Peyer's patch (tissue), 4 donors: Measurements from ENCODE around the gene EEFSEC. TPM values are rescaled to one million over a fixed set of nuclear protein-coding genes. Genes with fewer than 3 reads are reported as not detected.

ENCODE experiments used
- DNase-seq, 3 donors: peaks; one replicate each; pipeline ENCODE4 v3.0.0-alpha.2; 2017 to 2019
- H3K27ac ChIP-seq, 4 donors: fragments of 200-600 bp; sonication (generic); one replicate each; pipeline ENCODE4 v1.5.1; 2016 to 2019
- H3K27me3 ChIP-seq, 2 donors: fragments of 200-600 bp; sonication (generic); one replicate each; pipeline ENCODE4 v1.5.1; 2019
- H3K36me3 ChIP-seq, 3 donors: fragments of 200-600 bp; sonication (generic); one replicate each; pipeline ENCODE4 v1.5.1; 2016 to 2019
- H3K4me1 ChIP-seq, 4 donors: fragments of 200-600 bp; sonication (generic); one replicate each; pipeline ENCODE4 v1.5.1; 2016 to 2019
- H3K4me3 ChIP-seq, 4 donors: fragments of 200-600 bp; sonication (generic); 1 replicate in 3 of 4; 2 replicates in 1 of 4; pipeline ENCODE4 v1.5.1; 2016 to 2019; ENCODE audit warnings: mild to moderate bottlenecking in 1 of 4
- H3K9me3 ChIP-seq, 4 donors: fragments of 200-600 bp; sonication (generic); one replicate each; pipeline ENCODE4 v1.5.1; 2016 to 2019; ENCODE audit warnings: mild to moderate bottlenecking in 1 of 4
- CTCF ChIP-seq, 6 experiments: fragments of 450-650 bp in 4 of 6; fragments of 200-600 bp in 2 of 6; sonication (generic) in 1 of 6; IDR thresholded peaks; one replicate each; pipeline ENCODE4 v1.5.1; 2017 to 2019; ENCODE audit warnings: antibody characterized with exemption in 6 of 6, mild to moderate bottlenecking in 3 of 6, moderate library complexity in 1 of 6
- POLR2A ChIP-seq, 2 donors: fragments of 450-650 bp; IDR thresholded peaks; one replicate each; pipeline ENCODE4 v1.5.1; 2017; ENCODE audit warnings: antibody characterized with exemption in 2 of 2, mild to moderate bottlenecking in 2 of 2, moderate library complexity in 2 of 2
- total RNA-seq, 4 donors: library from RNA; depleted of rRNA; stranded (reverse); fragments of >200 nt; gene quantifications; one replicate each; pipeline ENCODE4 v1.1.0, GENCODE V29; 2016

EEFSEC gene
- total RNA-seq, 4 donors from 2014 or later: 11.7 to 50.3 (median 19.6) TPM

GRCh38 chr3:128280481-128281052, 127.3 kb downstream of the EEFSEC start:
- TF ChIP-seq POLR2A (IDR thresholded peaks at IDR 0.05) (no peak), CTCF (IDR thresholded peaks at IDR 0.05) (no peak)
- Histone ChIP-seq H3K4me3 (no peak overlapping the region), H3K27me3 (no peaks in the 10 kb centered on the region), H3K9me3 (no peaks in the 10 kb centered on the region), H3K4me1 (peaks cover 0 to 10% (median 0%) of the 10 kb centered on the region in 4 donors), H3K36me3 (no peaks in the 10 kb centered on the region), H3K27ac (no peak overlapping the region)
- DNase-seq: no peak

GRCh38 chr3:128281056-128281455, 127.8 kb downstream of the EEFSEC start:
- TF ChIP-seq CTCF (IDR thresholded peaks at IDR 0.05) (no peak), POLR2A (IDR thresholded peaks at IDR 0.05) (no peak)
- DNase-seq: no peak
- no peak overlapping the region for H3K4me3 ChIP-seq
- H3K27ac ChIP-seq: no peak overlapping the region
- H3K4me1 ChIP-seq: peaks cover 0 to 10% (median 0%) of the 10 kb centered on the region in 4 donors
- H3K36me3 ChIP-seq: no peaks in the 10 kb centered on the region
- H3K27me3 ChIP-seq: no peaks in the 10 kb centered on the region
- H3K9me3 ChIP-seq: no peaks in the 10 kb centered on the region

GRCh38 chr3:128281461-128282367, 128.4 kb downstream of the EEFSEC start:
- no peaks in the 10 kb centered on the region for H3K27me3 ChIP-seq
- no peak for DNase-seq
- peaks cover 0 to 10% (median 0%) of the 10 kb centered on the region in 4 donors for H3K4me1 ChIP-seq
- peak overlapping the region in 1 of 4 donors; percentile 33 for H3K27ac ChIP-seq
- no peak for TF ChIP-seq POLR2A (IDR thresholded peaks at IDR 0.05)
- TF ChIP-seq CTCF (IDR thresholded peaks at IDR 0.05): no peak
- H3K4me3 ChIP-seq: no peak overlapping the region
- H3K36me3 ChIP-seq: no peaks in the 10 kb centered on the region
- H3K9me3 ChIP-seq: no peaks in the 10 kb centered on the region

GRCh38 chr3:128282380-128283196, 129.3 kb downstream of the EEFSEC start:
- H3K27me3 ChIP-seq: no peaks in the 10 kb centered on the region
- peak overlapping the region in 1 of 4 donors; percentile 33 for H3K27ac ChIP-seq
- DNase-seq: no peak
- no peak overlapping the region for H3K4me3 ChIP-seq
- no peaks in the 10 kb centered on the region for H3K36me3 ChIP-seq
- no peak for TF ChIP-seq CTCF (IDR thresholded peaks at IDR 0.05)
- TF ChIP-seq POLR2A (IDR thresholded peaks at IDR 0.05): no peak
- no peaks in the 10 kb centered on the region for H3K9me3 ChIP-seq
- peaks cover 0 to 10% (median 0%) of the 10 kb centered on the region in 4 donors for H3K4me1 ChIP-seq

- TF ChIP-seq CTCF (IDR thresholded peaks at IDR 0.05) (no peak), POLR2A (IDR thresholded peaks at IDR 0.05) (no peak)
Observed at GRCh38 chr3:128283421-128283820, 130.1 kb downstream of the EEFSEC start.

More at GRCh38 chr3:128283421-128283820, 130.1 kb downstream of the EEFSEC start:
- H3K27ac ChIP-seq: peak overlapping the region in 1 of 4 donors; percentile 33
- H3K4me1 ChIP-seq: peaks cover 0 to 8% (median 0%) of the 10 kb centered on the region in 4 donors
- no peaks in the 10 kb centered on the region for H3K27me3 ChIP-seq
- DNase-seq: no peak
- H3K9me3 ChIP-seq: no peaks in the 10 kb centered on the region
- H3K4me3 ChIP-seq: no peak overlapping the region
- H3K36me3 ChIP-seq: no peaks in the 10 kb centered on the region
